ENCODE measurements around the gene SUSD1.
"Not testable (repeated sequence)": the region's sequence is repeated elsewhere in the genome, so short reads cannot be mapped to it uniquely, and the experiment has no call there.

SUSD1 gene

DNA sequence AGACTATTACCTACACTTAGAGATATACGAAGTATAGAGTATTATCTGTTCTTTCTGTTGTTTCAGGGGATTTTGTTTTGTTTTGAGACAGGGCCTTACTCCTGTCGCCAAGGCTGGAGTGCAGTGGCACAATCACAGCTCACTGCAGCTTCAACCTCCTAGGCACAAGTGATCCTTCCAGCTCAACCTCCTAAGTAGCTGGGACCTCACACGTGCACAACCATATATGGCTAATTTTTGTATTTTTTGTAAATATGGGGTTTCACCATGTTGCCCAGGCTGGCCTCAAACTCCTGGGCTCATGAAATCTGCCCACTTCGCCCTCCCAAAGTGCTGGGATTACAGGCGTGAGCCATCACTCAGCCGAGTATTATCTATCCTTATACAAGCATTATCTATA, 45.9 kb downstream of the SUSD1 start:
- DNase-seq (ENCODE audit: low read depth in 2 of 2) = no peak

DNA sequence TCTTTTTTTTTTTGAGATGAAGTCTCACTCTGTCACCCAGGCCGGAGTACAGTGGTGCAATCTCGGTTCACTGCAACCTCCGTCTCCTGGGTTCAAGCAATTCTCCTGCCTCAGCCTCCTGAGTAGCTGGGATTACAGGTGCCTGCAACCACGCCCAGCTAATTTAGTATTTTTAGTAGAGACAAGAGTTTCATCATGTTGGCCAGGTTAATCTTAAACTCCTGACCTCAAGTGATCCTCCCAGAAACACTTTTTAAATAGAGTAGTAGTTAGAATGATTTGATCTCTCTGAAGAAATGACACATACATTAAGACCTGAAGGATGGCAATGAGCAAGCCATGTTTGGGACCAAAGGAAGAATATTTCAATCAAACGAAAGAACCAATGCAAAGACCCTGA, 46.7 kb downstream of the SUSD1 start:
- not testable (repeated sequence) for DNase-seq (ENCODE audit: low read depth in 2 of 2)

DNA sequence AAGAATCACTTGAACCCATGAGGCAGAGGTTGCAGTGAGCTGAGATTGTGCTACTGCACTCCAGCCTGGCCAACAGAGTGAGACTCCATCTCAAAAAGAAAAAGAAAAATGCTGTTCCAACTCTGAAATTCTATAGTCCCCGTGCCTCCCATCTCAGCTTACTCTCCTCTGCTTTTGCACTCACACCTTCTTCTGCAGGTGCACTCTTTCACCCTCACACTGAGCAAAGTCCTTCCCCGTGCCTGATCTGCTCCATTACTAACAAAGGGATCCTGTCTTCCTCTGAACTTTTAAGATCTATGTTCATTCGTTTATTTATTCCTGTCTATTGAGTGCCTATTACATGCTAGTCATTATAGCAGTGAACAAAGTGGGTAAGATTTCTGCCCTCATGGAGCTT, 47.8 kb downstream of the SUSD1 start:
- no peak for DNase-seq (ENCODE audit: low read depth in 2 of 2)

DNA sequence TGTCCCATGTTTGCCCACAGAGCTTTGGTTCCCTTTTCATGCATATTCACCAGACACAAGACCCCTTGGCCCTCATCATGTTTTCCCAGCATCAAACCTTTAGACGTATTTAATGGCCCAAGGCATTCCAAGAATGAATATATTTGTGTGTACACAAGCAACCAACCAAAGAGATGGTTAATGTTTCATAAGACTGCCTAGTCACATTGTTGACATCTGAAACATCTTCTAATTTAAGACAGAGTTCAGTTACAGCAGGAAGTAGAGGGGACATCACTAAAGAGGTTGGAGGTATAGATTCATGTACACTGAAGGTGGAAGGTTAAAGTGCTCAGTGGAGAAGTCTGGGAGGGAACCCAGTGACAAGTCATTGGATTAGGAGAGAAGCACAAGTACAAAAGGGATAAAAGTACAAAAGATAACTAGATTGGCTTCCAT, 49.1 kb downstream of the SUSD1 start:
- no peak for DNase-seq (ENCODE audit: low read depth in 2 of 2)

DNA sequence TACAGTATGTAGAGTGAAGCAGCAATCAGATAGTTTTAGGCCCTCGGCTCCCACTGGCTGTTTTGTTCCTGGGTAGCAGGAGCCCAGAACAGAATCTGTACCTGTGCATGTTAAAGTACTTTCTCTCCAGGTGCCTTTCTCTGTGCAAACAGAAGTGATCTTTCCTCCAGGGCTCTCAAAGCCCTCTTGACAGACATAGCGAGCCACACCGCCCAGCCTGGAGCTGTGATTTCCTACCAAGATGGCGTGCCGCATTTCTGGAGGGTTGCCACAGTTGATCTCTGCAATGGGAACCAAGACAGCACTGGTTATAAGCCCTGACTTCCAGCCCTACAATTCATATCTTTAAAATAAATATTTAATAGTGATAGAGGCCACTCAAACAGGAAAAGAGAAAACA, 50.9 kb downstream of the SUSD1 start:
- no peak for DNase-seq (ENCODE audit: low read depth in 2 of 2)

DNA sequence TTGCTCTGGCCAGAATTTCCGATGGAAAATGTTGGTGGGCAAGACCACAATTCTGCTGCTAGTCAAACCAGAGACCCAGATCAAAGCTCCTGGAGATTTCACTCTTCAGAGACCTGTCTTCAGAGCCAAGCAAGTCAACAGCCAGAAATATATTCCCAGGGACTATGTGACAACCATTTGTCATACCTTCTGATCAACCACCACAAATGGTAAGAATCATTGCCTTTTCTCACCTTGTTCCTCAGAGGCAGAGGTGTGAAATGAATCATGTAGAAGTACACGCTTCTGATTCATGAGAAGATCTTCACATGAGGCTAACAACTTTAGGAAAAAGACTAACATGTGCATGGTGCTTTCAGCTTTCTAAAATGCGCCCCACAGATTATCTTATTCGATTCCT, 53.5 kb downstream of the SUSD1 start:
- no peak for DNase-seq (ENCODE audit: low read depth in 2 of 2)

DNA sequence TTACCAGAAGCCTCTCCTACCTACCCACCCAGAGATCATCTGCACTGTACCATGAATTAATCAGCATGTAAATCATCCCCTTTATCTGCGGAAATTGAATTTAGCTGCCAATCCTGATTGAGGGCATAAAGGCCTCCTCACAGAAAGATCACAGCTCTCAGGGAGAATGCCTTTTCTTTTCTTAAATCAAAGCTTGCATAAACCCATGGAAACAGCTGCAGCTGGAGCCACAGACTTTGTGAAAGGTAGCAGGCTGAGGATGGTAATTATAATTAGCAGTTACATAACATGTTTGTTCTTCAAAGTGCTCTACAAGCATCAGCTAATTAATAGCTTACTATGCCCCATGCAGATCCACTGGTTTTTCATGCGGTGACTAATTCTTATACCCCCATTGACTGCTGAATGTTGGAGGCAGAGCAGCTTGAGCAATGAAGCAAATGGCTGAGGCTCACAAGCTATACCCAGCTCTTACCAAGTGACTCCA, 54.6 kb downstream of the SUSD1 start:
- DNase-seq (ENCODE audit: low read depth in 2 of 2) = no peak

DNA sequence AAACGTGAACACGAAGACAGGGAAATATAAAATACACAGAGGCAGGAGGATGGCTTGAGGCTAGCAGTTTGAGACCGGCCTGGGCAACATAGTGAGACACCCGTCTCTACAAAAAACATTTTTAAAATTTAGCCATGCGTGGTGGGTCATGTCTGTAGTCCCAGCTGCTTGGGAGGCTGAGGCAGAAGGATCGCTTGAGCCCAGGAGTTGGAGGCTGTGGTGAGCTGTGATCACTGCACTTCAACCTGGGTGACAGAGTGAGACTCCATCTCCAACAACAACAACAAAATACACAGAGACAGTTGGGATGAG, 55.1 kb downstream of the SUSD1 start:
- no peak for DNase-seq (ENCODE audit: low read depth in 2 of 2)

DNA sequence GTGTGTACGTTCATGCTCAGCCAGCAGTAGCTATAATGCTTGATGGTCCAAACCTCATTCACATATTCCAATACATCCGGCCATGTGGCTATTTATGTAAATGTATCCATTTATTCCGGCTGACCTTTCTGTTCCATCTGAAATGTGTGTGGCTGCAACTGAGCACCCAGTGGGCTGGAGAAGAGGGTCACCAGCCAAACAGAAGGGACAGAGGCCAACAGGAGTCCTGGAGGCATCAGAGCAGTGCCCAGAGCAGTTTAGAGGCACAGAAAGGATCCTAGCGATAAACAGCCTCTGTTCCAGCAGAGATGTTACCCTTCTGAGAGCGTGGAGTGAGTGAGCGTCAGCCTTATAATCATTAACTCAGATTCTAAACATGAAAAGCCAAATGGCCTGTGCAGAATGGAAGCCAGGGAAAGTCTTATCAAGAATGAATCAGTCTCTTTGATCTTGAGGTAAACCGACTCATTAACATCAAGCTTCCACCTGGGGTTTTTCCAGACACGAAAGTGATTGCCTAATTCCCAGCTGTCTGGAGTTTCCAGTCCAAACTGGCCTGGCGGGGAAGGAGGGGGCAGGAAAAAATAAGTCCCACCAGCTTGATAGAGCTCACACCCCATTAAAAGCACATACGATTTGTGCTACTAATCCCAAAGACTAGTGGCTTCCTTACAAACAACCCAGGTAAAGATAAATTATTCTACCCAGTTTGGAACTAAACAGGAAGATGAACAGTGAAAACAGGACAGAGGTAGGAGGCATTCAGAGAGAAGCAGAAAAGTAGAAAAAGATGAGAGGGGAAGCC, 55.7 kb downstream of the SUSD1 start:
- no peak for DNase-seq (ENCODE audit: low read depth in 2 of 2)

DNA sequence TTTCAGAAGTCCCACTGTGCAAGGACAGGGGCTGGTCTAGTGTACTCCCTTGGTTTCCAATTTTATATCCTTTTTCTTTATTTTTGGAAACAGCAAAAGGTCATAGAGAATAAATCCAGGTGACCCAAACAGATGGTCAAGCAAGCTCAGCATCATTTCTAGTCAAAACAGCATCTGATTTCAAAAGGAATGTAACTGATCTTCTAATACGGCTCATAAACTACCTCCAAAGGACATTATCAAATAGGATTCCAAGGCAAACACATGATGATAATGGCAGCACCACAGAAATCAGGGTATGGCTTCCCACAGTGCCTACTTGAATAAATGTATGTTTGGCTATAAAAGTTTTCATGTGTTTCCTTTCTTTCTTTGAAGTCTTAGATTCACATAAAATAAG, 57.1 kb downstream of the SUSD1 start:
- no peak for DNase-seq (ENCODE audit: low read depth in 2 of 2)

DNA sequence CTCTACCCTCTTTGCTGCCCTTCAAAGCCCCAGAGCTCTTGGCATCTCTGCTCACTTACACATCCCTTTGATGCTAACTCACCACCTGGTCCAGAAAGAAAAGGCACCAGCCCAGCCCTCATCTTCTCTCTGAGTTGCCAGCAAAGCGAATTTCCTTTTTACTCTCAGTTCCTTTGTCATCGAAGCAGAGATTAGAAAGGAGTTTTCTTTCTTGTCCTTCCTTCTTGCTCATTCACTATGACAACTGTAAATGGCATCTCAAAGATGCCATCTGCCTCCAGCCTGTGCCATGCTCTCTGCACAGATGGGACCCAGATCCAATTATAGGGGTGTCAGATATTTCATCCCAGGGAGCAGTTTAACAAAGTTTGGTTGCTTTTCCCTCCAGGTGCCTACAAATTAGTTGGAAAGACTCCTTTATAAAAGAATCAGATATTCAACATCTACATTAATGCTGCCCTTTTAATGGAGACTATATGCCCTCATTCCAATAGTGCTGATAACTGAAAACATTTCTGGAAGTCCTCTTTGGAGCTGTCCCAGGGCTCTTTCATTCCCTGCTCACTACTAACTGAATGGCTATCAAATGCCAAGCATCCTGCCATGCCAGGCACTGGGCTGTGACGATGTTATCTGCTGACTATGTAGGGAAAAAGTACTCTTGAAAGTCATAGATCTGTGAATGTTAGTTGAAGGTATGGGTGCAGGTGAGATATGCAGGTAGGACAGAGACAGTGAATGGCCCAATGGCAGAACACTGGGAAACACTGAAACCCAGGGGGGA, 58.9 kb downstream of the SUSD1 start:
- DNase-seq (ENCODE audit: low read depth in 2 of 2) = no peak

DNA sequence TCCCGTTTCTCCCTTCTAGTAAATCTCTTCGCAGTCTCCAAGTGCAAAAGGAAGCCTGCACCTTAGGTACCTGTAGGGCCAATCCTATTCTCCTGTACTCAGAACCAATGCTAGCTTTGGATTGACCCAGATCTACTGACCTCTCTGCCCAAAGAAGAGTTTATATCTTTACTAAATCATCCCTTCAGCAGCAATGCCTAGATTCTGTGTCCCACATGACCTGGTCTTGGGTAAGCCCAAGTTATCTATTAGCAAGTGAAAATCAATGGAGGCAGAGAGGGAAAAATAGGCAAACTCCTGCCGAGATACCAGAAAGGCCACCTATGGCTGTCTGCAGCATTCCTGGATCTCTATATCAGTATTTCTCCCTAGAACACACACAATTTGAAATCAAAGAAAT, 60.0 kb downstream of the SUSD1 start:
- no peak for DNase-seq (ENCODE audit: low read depth in 2 of 2)

DNA sequence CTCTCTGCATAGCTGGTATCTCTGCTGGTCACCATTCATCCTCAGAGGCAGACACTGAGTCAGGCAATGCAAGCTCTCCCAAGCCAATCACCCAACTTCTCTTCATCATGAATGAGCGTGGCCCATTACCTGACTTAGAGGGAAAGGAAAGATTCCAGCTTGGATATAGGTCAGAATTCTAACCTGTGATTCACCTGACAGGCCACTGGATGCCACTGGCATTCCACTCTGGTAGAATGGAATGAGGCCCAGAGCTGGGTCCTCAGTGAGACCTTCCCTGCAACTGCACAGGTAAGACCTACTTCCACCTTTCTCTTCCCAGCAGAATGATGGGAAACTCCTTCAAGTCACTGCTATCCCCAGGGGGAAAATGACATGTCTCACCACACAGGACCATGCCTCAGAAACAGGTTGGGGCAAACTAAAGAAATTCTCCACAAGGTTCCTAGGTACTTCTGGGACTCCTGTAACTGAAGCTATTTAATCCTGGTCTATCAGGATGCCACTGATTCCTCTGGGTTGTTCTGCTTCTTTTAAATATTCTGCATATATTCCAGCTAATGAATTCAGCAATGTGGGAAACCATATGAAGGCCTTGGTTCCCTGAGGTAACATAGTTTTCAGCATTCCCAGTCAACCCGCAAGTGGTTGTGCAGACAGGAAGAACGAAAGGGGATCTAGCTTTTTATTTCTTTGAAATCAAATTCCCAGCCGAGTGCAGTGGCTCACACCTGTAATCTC, 62.0 kb downstream of the SUSD1 start:
- no peak for DNase-seq (ENCODE audit: low read depth in 2 of 2)

DNA sequence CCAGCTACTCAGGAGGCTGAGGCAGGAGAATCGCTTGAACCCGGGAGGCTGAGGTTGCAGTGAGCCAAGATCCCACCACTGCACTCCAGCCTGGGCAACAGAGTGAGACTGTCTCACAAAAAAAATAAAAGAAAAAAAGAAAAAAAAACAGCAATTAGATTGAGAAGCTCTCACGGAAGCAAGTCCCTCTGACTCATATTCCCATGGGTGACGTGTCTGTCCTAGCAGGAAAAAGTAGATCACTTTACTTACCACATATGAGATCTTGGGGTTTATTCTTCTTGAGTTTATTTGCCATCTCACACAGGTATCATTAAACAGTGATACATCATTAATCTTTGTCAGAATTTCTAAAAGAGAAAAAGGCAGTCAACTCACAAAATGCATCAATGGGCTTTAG, 62.6 kb downstream of the SUSD1 start:
- no peak for DNase-seq (ENCODE audit: low read depth in 2 of 2)

DNA sequence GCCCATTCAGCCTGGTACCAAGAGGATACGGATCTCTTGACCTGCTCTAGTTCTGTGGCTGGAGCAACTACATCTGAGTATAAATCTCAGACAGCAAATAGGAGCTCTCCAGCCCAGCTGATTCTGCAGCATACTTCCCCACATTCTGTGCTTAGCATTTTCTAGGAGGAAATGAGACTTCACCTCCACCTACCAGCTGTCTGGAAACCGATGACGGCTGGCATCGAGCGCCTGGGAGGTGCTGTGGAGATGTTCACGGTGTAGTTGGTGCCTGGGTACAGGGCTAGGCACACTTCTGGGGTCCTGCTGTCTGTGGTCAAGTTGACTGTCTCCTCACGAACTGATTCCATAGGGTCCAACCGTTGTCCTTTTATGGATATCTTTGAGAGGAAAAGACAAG, 63.6 kb downstream of the SUSD1 start:
- DNase-seq (ENCODE audit: low read depth in 2 of 2) = no peak

DNA sequence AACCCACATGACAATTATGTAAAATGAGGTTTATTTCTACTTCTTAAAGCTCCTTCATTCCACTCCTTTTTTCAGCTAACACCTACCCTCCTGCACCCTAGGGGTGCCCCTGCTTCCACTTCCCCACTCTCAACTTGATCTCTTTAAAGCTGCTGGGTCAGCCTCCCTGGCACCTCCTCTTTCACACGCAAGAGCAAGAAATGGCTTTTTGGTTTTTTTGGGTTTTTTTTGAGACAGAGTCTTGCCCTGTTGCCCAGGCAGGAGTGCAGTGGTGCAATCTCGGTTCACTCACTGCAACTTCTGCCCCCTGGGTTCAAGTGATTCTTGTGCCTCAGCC, 64.4 kb downstream of the SUSD1 start:
- DNase-seq (ENCODE audit: low read depth in 2 of 2) = no peak

DNA sequence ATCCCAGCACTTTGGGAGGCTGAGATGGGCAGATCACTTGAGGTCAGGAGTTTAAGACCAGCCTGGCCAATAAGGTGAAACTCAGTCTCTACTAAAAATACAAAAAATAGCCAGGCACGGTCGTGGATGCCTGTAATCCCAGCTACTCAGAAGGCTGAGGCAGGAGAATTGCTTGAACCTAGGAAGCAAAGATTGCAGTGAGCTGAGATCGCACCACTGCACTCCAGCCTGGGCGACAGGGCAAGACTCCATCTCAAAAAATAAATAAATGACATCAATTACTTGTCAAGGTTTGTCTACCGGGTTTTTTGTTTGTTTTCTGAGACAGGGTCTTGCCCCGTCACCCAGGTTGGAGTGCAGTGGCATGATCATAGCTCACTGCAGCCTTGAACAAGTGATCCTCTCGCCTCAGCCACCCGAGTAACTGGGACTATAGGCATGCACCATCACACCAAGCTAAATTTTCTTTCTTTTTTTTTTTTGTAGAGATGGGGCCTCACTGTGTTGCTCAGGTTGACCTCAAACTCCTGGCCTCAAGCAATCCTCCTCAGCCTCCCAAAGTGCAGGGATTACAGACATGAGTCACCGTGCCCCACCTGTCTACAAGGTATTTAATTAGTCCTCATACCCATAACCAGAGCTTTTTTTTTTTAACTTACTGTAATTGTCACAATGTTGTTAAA, 64.9 kb downstream of the SUSD1 start:
- no peak for DNase-seq (ENCODE audit: low read depth in 2 of 2)

DNA sequence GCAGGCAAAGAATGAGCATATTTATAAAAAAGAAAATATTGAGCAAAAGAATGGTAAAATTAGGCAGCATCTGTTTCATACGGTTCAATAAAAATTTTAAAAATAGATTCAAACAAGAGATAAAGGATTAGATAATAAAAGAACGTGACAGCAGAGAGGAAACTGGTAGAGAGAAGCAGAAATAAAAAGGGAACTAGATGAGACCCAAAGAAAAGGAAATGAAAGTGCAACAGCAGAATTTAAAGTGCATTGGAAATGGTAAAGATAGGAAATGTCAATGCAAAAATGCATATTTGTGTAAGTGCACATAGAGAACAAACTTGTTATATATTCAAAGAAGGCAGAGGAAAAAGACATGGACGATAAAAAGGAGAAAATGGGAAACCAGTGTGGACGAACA, 70.2 kb downstream of the SUSD1 start:
- DNase-seq (ENCODE audit: low read depth in 2 of 2) = no peak

DNA sequence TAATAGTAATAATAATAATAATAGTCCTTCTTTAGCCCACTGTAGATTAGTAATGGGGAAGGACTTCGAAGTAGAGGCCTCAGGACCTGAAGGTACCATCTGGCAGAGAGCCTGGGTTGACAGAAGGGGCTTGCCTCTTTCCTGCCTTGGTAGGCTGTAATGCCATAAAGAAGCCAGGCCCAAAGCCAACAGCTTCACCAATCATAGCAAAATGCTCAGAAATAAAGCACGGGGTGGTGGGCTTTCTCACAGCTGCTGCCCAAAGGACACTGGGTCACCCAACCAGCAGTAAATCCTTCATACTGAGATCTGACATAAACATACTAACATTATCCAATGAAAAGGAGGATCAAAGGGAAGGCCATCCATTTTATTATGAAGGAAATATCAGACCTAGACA, 70.7 kb downstream of the SUSD1 start:
- no peak for DNase-seq (ENCODE audit: low read depth in 2 of 2)

DNA sequence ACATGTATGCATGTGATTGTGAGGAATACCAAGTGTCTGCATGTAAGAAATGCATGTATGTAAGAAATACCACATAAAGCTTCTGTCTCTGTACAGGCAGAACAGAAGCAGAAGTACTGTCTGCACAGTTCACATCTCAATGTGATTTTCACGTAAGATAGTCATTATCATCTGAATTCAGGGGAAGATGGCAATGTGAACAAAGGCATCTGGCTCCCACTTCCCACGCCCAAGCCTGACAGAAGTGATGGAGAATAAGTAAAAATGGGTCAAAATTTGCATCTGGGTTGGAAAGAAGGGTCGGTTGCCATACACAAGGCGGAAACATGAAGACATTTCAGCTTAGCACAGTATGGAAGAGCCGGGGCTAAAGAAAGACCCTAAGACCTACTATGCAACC, 71.7 kb downstream of the SUSD1 start:
- no peak for DNase-seq (ENCODE audit: low read depth in 2 of 2)

DNA sequence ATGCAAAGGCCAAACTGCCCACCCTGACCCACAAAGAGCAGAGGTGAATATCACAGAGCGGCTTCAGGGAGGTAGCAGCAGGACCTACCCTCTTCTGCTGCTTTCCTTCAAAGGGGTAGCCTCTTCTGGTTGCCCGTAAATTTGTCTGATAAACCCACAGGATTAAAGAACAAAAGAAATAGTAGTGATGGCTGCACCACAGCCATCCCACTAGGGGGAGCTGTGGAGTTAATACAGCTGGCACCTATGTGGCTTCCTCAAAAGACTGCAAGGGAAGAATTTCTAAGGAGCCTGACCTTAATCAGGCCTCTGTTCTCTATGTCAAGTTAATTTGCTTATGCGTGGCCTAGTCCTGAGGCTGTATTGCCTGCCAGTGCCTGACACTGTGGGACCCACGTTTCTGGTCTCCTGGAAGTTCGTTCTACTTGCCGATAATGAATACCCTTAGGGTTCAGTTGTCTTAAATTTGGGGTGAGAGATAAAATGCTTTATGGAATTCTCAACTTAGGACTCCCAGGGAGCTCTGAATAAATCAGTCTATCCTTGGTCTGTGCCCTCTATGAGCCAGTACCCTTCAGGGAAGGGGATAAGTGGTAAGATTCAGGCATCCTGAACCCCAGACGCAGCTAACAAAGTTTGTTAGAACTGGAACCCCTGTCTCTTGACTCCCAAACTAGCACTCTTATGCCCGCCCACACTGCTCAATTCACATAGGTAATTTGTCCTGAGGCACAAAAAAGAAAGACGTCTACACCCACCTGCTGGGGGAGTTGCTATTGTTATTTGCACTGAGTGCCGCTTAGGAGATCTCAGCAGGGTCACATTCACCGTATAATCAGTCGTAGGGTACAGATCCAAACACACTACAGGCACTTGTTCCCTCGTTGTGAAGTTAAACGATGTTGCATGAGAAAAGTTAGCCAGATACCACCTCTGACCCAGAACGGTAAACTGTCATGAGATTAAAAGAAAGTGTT, 77.1 kb downstream of the SUSD1 start:
- peak in 1 of 2 donors; percentile 37 for DNase-seq (ENCODE audit: low read depth in 2 of 2)
